Measurements from ENCODE around the gene SYNE1. TPM values are rescaled to one million over a fixed set of nuclear protein-coding genes. Genes with fewer than 3 reads are reported as not detected.

Gene SYNE1
- polyA plus RNA-seq, 1 donor from 2014 or later, result 38.5 TPM

- H3K4me2 ChIP-seq (ENCODE audit: low read length), result no peak overlapping the region
- H3F3A ChIP-seq (ENCODE audit: insufficient read depth, low read length, poor library complexity, severe bottlenecking), result no peaks in the 10 kb centered on the region
- no peak overlapping the region for H3K9ac ChIP-seq (ENCODE audit: low read length)
- no peak for TF ChIP-seq POLR2AphosphoS5 (IDR thresholded peaks at IDR 0.05)
- H3K79me2 ChIP-seq (replicated peaks; ENCODE audit: insufficient read depth, low read length), result no peaks in the 10 kb centered on the region
- no peak overlapping the region for H3K4me3 ChIP-seq (ENCODE audit: low read length)
- no peaks in the 10 kb centered on the region for H3K27me3 ChIP-seq (ENCODE audit: insufficient read depth, low read depth, low read length)
- no peaks in the 10 kb centered on the region for H3K9me2 ChIP-seq (ENCODE audit: insufficient read depth, low read length)
- no peaks in the 10 kb centered on the region for H4K20me1 ChIP-seq (ENCODE audit: insufficient read depth)
- no peak overlapping the region for H2AFZ ChIP-seq (ENCODE audit: low read depth, low read length)
- H3K36me3 ChIP-seq (ENCODE audit: insufficient read depth, low read length), result peaks cover 15% of the 10 kb centered on the region
- no peaks in the 10 kb centered on the region for H3K9me3 ChIP-seq (ENCODE audit: low read length)
- no peak overlapping the region for H3K27ac ChIP-seq (ENCODE audit: low read length)
These were observed 500.7 kb downstream of the SYNE1 start for GRCh38 chr6:152136449-152136825.

- Histone ChIP-seq H3F3A (ENCODE audit: insufficient read depth, low read length, poor library complexity, severe bottlenecking) (no peaks in the 10 kb centered on the region), H4K20me1 (ENCODE audit: insufficient read depth) (no peaks in the 10 kb centered on the region), H3K79me2 (replicated peaks; ENCODE audit: insufficient read depth, low read length) (no peaks in the 10 kb centered on the region), H3K9ac (ENCODE audit: low read length) (no peak overlapping the region), H3K36me3 (ENCODE audit: insufficient read depth, low read length) (peaks cover 15% of the 10 kb centered on the region), H3K9me2 (ENCODE audit: insufficient read depth, low read length) (no peaks in the 10 kb centered on the region), H3K4me2 (ENCODE audit: low read length) (no peak overlapping the region), H3K4me3 (ENCODE audit: low read length) (no peak overlapping the region), H3K27me3 (ENCODE audit: insufficient read depth, low read depth, low read length) (no peaks in the 10 kb centered on the region), H3K9me3 (ENCODE audit: low read length) (no peaks in the 10 kb centered on the region), H2AFZ (ENCODE audit: low read depth, low read length) (no peak overlapping the region), H3K27ac (ENCODE audit: low read length) (no peak overlapping the region)
- no peak for TF ChIP-seq CTCF (IDR thresholded peaks at IDR 0.05; ENCODE audit: poor library complexity, severe bottlenecking)
- TF ChIP-seq SMC3 (conservative IDR thresholded peaks at IDR 0.05; ENCODE audit: poor library complexity), result no peak
- TF ChIP-seq EZH2 (IDR thresholded peaks at IDR 0.05; ENCODE audit: borderline replicate concordance, insufficient read depth, low read length, poor library complexity, severe bottlenecking), result no peak
- TF ChIP-seq EP300 (conservative IDR thresholded peaks at IDR 0.05; ENCODE audit: poor library complexity, severe bottlenecking), result no peak
- TF ChIP-seq MXI1 (conservative IDR thresholded peaks at IDR 0.05; ENCODE audit: poor library complexity, severe bottlenecking), result no peak
- no peak for TF ChIP-seq RAD21 (conservative IDR thresholded peaks at IDR 0.05)
- no peak for TF ChIP-seq TAF1 (IDR thresholded peaks at IDR 0.05; ENCODE audit: low read depth)
- TF ChIP-seq POLR2AphosphoS5 (IDR thresholded peaks at IDR 0.05), result no peak
These were observed 501.3 kb downstream of the SYNE1 start for GRCh38 chr6:152135755-152136448.

GRCh38 chr6:152130441-152130840 is 506.7 kb downstream of the SYNE1 start:
- no peaks in the 10 kb centered on the region for H3K27me3 ChIP-seq (ENCODE audit: insufficient read depth, low read depth, low read length)
- no peaks in the 10 kb centered on the region for H3F3A ChIP-seq (ENCODE audit: insufficient read depth, low read length, poor library complexity, severe bottlenecking)
- H4K20me1 ChIP-seq (ENCODE audit: insufficient read depth), result no peaks in the 10 kb centered on the region
- no peak overlapping the region for H3K9ac ChIP-seq (ENCODE audit: low read length)
- no peak overlapping the region for H2AFZ ChIP-seq (ENCODE audit: low read depth, low read length)
- H3K9me3 ChIP-seq (ENCODE audit: low read length), result no peaks in the 10 kb centered on the region
- no peak overlapping the region for H3K4me2 ChIP-seq (ENCODE audit: low read length)
- H3K4me3 ChIP-seq (ENCODE audit: low read length), result no peak overlapping the region
- no peaks in the 10 kb centered on the region for H3K79me2 ChIP-seq (replicated peaks; ENCODE audit: insufficient read depth, low read length)
- TF ChIP-seq EP300 (conservative IDR thresholded peaks at IDR 0.05; ENCODE audit: poor library complexity, severe bottlenecking) (no peak), CTCF (IDR thresholded peaks at IDR 0.05; ENCODE audit: poor library complexity, severe bottlenecking) (no peak), RAD21 (conservative IDR thresholded peaks at IDR 0.05) (no peak), TAF1 (IDR thresholded peaks at IDR 0.05; ENCODE audit: low read depth) (no peak), SMC3 (conservative IDR thresholded peaks at IDR 0.05; ENCODE audit: poor library complexity) (no peak), EZH2 (IDR thresholded peaks at IDR 0.05; ENCODE audit: borderline replicate concordance, insufficient read depth, low read length, poor library complexity, severe bottlenecking) (no peak), POLR2AphosphoS5 (IDR thresholded peaks at IDR 0.05) (no peak), MXI1 (conservative IDR thresholded peaks at IDR 0.05; ENCODE audit: poor library complexity, severe bottlenecking) (no peak), REST (IDR thresholded peaks at IDR 0.05; ENCODE audit: borderline replicate concordance) (no peak)
- H3K27ac ChIP-seq (ENCODE audit: low read length), result no peak overlapping the region
- H3K9me2 ChIP-seq (ENCODE audit: insufficient read depth, low read length), result no peaks in the 10 kb centered on the region
- peaks cover 24% of the 10 kb centered on the region for H3K36me3 ChIP-seq (ENCODE audit: insufficient read depth, low read length)
